Astrocyte (in vitro differentiated cells and primary cell): Measurements from ENCODE around the gene RAB36. TPM values are rescaled to one million over a fixed set of nuclear protein-coding genes. Genes with fewer than 3 reads are reported as not detected.

Experiments
- DNase-seq: peaks from one replicate; pipeline ENCODE4 v3.0.0-alpha.2; 2010; ENCODE audit warnings: low read depth
- FAIRE-seq: peaks from 2 replicates; lab custom pipeline; 2011; peaks lifted over from hg19 to GRCh38; lab: Jason Lieb, UNC
- H2AFZ ChIP-seq: 2 replicates; pipeline ENCODE4 v1.6.0; 2012; ENCODE audit warnings: low read depth, low read length, inconsistent platforms
- H3K27ac ChIP-seq: 2 replicates; pipeline ENCODE4 v1.5.1; 2011; ENCODE audit warnings: low read depth, low read length, inconsistent platforms
- H3K27me3 ChIP-seq: 2 replicates; pipeline ENCODE4 v1.6.0; 2011; ENCODE audit warnings: low read length, inconsistent platforms; ENCODE audit not compliant: insufficient read depth
- H3K36me3 ChIP-seq: 2 replicates; pipeline ENCODE4 v1.5.1; 2011; ENCODE audit warnings: low read length, inconsistent platforms; ENCODE audit not compliant: insufficient read depth
- H3K4me1 ChIP-seq: 2 replicates; pipeline ENCODE4 v1.5.1; 2011; ENCODE audit warnings: low read length, inconsistent platforms; ENCODE audit not compliant: insufficient read depth
- H3K4me2 ChIP-seq: 2 replicates; pipeline ENCODE4 v1.6.0; 2012; ENCODE audit warnings: low read length, inconsistent platforms
- H3K4me3 ChIP-seq: 2 replicates; pipeline ENCODE4 v1.5.1; 2011; ENCODE audit warnings: low read depth, mild to moderate bottlenecking, low read length, inconsistent platforms; ENCODE audit not compliant: insufficient read depth
- H3K79me2 ChIP-seq: 2 replicates; pipeline ENCODE4 v1.6.0; 2012; ENCODE audit warnings: mild to moderate bottlenecking, low read length, inconsistent platforms; ENCODE audit not compliant: insufficient read depth
- H3K9ac ChIP-seq: 2 replicates; pipeline ENCODE4 v1.6.0; 2012; ENCODE audit warnings: mild to moderate bottlenecking, low read length, inconsistent platforms
- H3K9me3 ChIP-seq: 2 replicates; pipeline ENCODE4 v1.5.1; 2012; ENCODE audit warnings: low read depth, mild to moderate bottlenecking, low read length, inconsistent platforms; ENCODE audit not compliant: insufficient read depth
- H4K20me1 ChIP-seq: 2 replicates; pipeline ENCODE4 v1.6.0; 2012; ENCODE audit warnings: low read length, inconsistent platforms; ENCODE audit not compliant: insufficient read depth
- H3K27ac Mint-ChIP-seq: one replicate; pipeline ENCODE4 v1.8.0; 2021; ENCODE audit warnings: mild to moderate bottlenecking, mixed read lengths; ENCODE audit not compliant: unreplicated experiment
- H3K27me3 Mint-ChIP-seq: one replicate; pipeline ENCODE4 v1.8.0; 2021; ENCODE audit warnings: low read depth, mixed read lengths; ENCODE audit not compliant: unreplicated experiment
- H3K36me3 Mint-ChIP-seq: one replicate; pipeline ENCODE4 v1.8.0; 2021; ENCODE audit warnings: low read depth, mixed read lengths; ENCODE audit not compliant: unreplicated experiment
- H3K4me1 Mint-ChIP-seq: one replicate; pipeline ENCODE4 v1.8.0; 2021; ENCODE audit warnings: low read depth, mixed read lengths; ENCODE audit not compliant: unreplicated experiment
- H3K4me3 Mint-ChIP-seq: one replicate; pipeline ENCODE4 v1.8.0; 2021; ENCODE audit warnings: mild to moderate bottlenecking, moderate library complexity, mixed read lengths; ENCODE audit not compliant: unreplicated experiment
- H3K9me3 Mint-ChIP-seq: one replicate; pipeline ENCODE4 v1.8.0; 2021; ENCODE audit warnings: mild to moderate bottlenecking, mixed read lengths; ENCODE audit not compliant: unreplicated experiment
- EZH2 ChIP-seq: IDR thresholded peaks from 2 replicates; pipeline ENCODE4 v1.6.1; 2012; ENCODE audit warnings: mild to moderate bottlenecking, low read length, inconsistent platforms; ENCODE audit not compliant: insufficient read depth
- total RNA-seq: library from RNA; stranded (reverse); gene quantifications from 2 replicates; pipeline ENCODE4 v1.2.1, GENCODE V29; 2021
- TF ChIP-seq, protein P1 (sequence below): IDR thresholded peaks from 2 replicates; pipeline ENCODE4 v1.5.1; 2011; ENCODE audit warnings: low read depth, mild to moderate bottlenecking, inconsistent platforms, low read length, moderate library complexity; ENCODE audit not compliant: insufficient read depth

The RAB36 gene
- total RNA-seq, 1 donor from 2014 or later: 5.2 TPM

- Mint-ChIP-seq H3K27me3 (no peaks in the 10 kb centered on the region), H3K9me3 (no peaks in the 10 kb centered on the region), H3K4me1 (peaks cover 6% of the 10 kb centered on the region), H3K27ac (peak overlapping the region; percentile 62), H3K36me3 (no peaks in the 10 kb centered on the region), H3K4me3 (no peak overlapping the region)
- FAIRE-seq (no peak), DNase-seq (peak; percentile 43)
- Histone ChIP-seq H3K4me3 (no peak overlapping the region), H3K9ac (no peak overlapping the region), H3K4me1 (no peaks in the 10 kb centered on the region), H4K20me1 (peaks cover 84% of the 10 kb centered on the region), H3K4me2 (peak overlapping the region; percentile 41), H3K27ac (no peak overlapping the region), H3K36me3 (peaks cover 2% of the 10 kb centered on the region), H3K9me3 (no peaks in the 10 kb centered on the region), H2AFZ (no peak overlapping the region), H3K27me3 (no peaks in the 10 kb centered on the region), H3K79me2 (peaks cover 86% of the 10 kb centered on the region)
- TF ChIP-seq, protein P1, sequence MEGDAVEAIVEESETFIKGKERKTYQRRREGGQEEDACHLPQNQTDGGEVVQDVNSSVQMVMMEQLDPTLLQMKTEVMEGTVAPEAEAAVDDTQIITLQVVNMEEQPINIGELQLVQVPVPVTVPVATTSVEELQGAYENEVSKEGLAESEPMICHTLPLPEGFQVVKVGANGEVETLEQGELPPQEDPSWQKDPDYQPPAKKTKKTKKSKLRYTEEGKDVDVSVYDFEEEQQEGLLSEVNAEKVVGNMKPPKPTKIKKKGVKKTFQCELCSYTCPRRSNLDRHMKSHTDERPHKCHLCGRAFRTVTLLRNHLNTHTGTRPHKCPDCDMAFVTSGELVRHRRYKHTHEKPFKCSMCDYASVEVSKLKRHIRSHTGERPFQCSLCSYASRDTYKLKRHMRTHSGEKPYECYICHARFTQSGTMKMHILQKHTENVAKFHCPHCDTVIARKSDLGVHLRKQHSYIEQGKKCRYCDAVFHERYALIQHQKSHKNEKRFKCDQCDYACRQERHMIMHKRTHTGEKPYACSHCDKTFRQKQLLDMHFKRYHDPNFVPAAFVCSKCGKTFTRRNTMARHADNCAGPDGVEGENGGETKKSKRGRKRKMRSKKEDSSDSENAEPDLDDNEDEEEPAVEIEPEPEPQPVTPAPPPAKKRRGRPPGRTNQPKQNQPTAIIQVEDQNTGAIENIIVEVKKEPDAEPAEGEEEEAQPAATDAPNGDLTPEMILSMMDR: no peak
- TF ChIP-seq EZH2: no peak
Observed at GRCh38 chr22:23193882-23194281, 48.6 kb downstream of the RAB36 start.

DNA sequence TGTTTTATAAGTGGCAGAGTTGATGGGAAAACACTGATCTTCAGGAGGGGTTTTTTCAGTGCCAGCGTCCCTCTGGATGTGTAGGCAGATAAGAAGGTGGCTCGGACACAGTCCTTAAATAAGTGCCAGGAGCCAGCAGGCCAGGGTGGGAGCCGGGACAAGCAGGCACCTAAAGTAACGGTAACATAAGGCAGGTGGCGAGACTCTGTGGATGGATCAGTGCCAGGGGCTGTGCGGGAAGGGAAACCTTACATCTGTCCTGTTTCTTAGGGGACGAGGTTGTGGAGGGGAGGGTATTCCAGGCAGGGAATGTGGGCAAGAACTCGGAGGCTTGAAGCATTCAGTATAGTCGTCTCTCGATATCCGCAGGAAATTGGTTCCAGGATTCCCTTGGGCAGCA lies 50.9 kb downstream of the RAB36 start:
- Histone ChIP-seq H3K36me3 (no peaks in the 10 kb centered on the region), H3K4me2 (no peak overlapping the region), H3K9me3 (no peaks in the 10 kb centered on the region), H3K9ac (no peak overlapping the region), H3K4me3 (no peak overlapping the region), H3K79me2 (peaks cover 83% of the 10 kb centered on the region), H3K4me1 (peaks cover 8% of the 10 kb centered on the region), H4K20me1 (peaks cover 82% of the 10 kb centered on the region), H3K27me3 (no peaks in the 10 kb centered on the region), H3K27ac (no peak overlapping the region), H2AFZ (no peak overlapping the region)
- H3K27me3 Mint-ChIP-seq: no peaks in the 10 kb centered on the region
- no peak overlapping the region for H3K27ac Mint-ChIP-seq
- peaks cover 10% of the 10 kb centered on the region for H3K4me1 Mint-ChIP-seq
- peaks cover 5% of the 10 kb centered on the region for H3K36me3 Mint-ChIP-seq
- TF ChIP-seq, protein P1: no peak
- no peak for TF ChIP-seq EZH2
- no peak overlapping the region for H3K4me3 Mint-ChIP-seq
- no peak for DNase-seq
- no peak for FAIRE-seq
- H3K9me3 Mint-ChIP-seq: no peaks in the 10 kb centered on the region

GRCh38 chr22:23197836-23198235 lies 52.6 kb downstream of the RAB36 start:
- no peak for FAIRE-seq
- TF ChIP-seq, protein P1: no peak
- TF ChIP-seq EZH2: no peak
- Mint-ChIP-seq H3K4me1 (peaks cover 10% of the 10 kb centered on the region), H3K4me3 (no peak overlapping the region), H3K9me3 (no peaks in the 10 kb centered on the region), H3K27me3 (no peaks in the 10 kb centered on the region), H3K27ac (peak overlapping the region; percentile 2), H3K36me3 (peaks cover 5% of the 10 kb centered on the region)
- no peaks in the 10 kb centered on the region for H3K27me3 ChIP-seq
- no peak overlapping the region for H3K4me3 ChIP-seq
- no peak overlapping the region for H3K27ac ChIP-seq
- peaks cover 74% of the 10 kb centered on the region for H3K79me2 ChIP-seq
- no peaks in the 10 kb centered on the region for H3K9me3 ChIP-seq
- no peaks in the 10 kb centered on the region for H3K36me3 ChIP-seq
- no peak overlapping the region for H2AFZ ChIP-seq
- peaks cover 79% of the 10 kb centered on the region for H4K20me1 ChIP-seq
- no peak overlapping the region for H3K9ac ChIP-seq
- H3K4me1 ChIP-seq: peaks cover 8% of the 10 kb centered on the region
- no peak overlapping the region for H3K4me2 ChIP-seq
- no peak for DNase-seq
